ENCODE measurements around the gene CD22.

CD22 gene

DNA sequence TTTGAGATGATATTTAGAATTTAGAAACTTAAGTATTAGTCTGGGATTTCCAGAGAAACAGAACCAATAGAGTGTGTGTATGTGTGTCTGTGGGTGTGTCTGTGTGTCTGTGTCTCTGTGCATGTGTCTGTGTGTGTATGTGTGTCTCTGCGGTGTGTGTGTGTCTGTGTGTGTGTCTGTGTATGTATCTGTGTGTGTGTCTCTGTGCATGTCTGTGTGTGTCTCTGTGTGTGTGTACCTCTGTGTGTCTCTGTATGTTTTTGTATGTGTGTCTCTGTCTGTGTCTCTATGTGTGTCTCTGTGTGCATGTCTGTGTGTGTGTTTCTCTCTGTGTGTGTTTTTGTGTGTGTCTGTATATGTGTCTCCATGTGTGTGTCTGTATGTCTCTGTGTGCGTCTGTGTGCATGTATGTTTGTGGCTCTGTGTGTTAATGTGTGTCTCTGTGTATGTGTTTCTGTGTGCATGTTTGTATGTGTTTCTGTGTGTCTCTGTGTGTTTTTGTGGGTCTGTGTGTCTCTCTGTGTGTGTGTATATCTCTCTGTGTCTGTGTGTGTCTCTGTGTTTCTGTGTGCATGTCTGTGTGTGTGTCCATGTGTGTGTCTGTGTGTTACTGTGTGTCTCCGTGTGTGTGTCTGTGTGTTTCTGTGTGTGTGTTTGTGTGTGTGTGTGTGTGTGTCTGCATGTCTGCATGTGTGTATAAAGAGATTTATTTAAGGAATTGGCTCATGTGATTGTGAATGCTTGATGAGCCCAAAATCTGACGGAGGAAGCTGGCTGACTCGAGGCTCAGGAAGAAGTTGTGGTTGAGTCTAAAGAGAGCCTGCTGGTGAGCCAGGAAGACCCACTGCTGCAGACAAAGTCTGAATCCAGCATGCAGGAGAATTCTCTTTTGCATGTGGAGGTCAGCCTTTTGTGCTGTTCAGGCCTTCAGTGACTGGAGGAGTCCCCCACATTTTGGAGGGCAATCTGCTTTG lies 64.0 kb downstream of the CD22 start:
- no peak for DNase-seq

- no peak for DNase-seq
These were observed 66.6 kb downstream of the CD22 start for GRCh38 chr19:35395382-35396199.

DNA sequence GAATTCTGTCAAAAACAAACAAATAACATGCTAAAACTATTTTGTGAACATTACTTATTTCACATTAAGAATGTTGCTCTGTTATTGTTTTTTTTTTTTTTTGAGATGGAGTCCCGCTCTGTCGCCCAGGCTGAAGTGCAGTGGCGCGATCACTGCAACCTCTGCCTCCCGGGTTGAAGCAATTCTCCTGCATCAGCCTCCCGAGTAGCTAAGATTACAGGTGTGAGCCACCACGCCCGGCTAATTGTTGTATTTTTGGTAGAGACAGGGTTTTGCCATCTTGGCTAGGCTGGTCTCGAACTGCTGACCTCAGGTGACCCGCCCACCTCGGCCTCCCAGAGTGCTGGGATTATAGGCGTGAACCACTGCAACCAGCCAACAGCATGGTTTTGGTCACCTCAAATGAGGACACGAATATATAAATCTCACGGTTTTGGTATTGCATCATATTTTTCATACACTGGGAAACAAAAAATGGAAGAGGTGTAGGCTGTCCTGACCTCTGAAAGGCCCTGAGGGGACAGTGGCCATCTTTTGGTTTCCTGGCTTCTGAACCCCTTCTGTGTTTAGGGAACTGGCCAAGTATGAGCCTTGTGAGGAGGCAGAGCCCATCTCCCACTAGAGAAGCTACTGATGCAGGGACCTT lies 67.4 kb downstream of the CD22 start:
- DNase-seq, result no peak
